ENCODE data around the gene GPRASP2. TPM values are rescaled to one million over a fixed set of nuclear protein-coding genes. Genes with fewer than 3 reads are reported as not detected.

The GPRASP2 gene
- total RNA-seq, 6 experiments from 2014 or later: 3.4 to 8.3 (median 5.8) TPM

DNA sequence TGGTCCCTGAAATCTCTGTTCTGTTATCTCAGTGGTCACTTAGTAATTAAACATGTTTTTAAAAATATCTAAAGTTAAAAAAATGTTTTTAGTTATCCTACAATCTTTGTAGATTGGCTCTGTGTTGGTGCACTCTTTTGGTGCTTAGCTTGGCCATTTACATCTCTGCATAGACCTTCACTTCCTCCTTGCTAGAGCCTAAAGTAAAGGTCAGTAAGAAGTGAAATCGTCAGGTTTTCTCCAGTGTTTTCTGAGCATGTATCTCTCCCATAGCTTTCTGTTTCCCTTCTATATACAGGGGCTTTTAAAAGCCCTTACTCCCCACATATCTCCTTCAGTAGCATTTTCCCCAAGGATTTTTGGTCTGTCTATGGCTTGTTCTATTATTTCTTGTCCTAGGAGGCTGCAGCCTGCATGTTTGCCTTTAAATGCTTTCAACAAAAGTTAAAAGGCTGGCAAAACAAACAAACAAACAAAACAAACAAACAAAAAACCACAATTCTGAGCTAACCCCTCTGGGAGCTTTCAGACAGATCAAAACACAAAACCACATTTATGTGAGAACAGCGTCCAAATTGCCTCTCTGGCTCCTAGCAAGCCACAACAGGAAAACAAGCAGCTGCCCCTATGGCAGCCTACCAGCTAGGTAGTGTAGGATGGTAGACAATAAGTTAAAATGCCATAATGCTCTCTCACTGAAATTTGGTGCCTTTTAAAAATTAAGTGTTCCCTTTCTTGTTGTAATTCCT, 27.3 kb upstream of the GPRASP2 start:
- H3K27ac ChIP-seq: no peak overlapping the region
- no peaks in the 10 kb centered on the region for H3K4me1 ChIP-seq
- 41% methylated on average over 2 of the region's 2 CpGs for WGBS (ENCODE audit: insufficient coverage, low coverage, low lambda C conversion rate, missing lambda C conversion rate)
- DNase-seq: no peak
- no peaks in the 10 kb centered on the region for H3K27me3 ChIP-seq
- no peak for ATAC-seq
- no peaks in the 10 kb centered on the region for H3K9me3 ChIP-seq
- no peaks in the 10 kb centered on the region for H3K36me3 ChIP-seq
- intact Hi-C loops (cut with DNase I): no loop called here
- TF ChIP-seq POLR2A (IDR thresholded peaks at IDR 0.05): no peak
- TF ChIP-seq, protein P1, sequence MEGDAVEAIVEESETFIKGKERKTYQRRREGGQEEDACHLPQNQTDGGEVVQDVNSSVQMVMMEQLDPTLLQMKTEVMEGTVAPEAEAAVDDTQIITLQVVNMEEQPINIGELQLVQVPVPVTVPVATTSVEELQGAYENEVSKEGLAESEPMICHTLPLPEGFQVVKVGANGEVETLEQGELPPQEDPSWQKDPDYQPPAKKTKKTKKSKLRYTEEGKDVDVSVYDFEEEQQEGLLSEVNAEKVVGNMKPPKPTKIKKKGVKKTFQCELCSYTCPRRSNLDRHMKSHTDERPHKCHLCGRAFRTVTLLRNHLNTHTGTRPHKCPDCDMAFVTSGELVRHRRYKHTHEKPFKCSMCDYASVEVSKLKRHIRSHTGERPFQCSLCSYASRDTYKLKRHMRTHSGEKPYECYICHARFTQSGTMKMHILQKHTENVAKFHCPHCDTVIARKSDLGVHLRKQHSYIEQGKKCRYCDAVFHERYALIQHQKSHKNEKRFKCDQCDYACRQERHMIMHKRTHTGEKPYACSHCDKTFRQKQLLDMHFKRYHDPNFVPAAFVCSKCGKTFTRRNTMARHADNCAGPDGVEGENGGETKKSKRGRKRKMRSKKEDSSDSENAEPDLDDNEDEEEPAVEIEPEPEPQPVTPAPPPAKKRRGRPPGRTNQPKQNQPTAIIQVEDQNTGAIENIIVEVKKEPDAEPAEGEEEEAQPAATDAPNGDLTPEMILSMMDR (IDR thresholded peaks at IDR 0.05): no peak
- no peak overlapping the region for H3K4me3 ChIP-seq

DNA sequence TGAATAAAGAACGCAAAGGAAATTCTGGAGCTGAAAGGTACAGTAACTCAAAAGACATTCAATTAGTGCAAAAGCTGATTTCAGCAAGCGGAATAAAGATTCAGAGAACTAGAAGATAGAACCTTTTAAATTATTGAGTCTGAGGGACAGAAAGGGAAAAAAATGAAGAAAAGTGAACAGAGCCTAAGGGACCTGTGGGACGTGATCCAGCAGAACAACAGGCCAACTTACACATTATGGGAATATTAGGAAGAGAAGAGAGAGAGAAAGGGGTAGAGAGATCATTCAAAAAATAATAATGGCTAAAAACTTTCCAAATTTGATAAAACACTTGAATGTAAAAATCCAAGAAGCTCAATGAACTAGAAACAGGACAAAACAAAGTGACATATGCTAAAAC, 17.5 kb upstream of the GPRASP2 start:
- no peak for DNase-seq
- TF ChIP-seq, protein P1 (IDR thresholded peaks at IDR 0.05): no peak
- intact Hi-C loops (cut with DNase I): no loop called here
- Histone ChIP-seq H3K9me3 (no peaks in the 10 kb centered on the region), H3K27ac (no peak overlapping the region), H3K36me3 (no peaks in the 10 kb centered on the region), H3K27me3 (no peaks in the 10 kb centered on the region), H3K4me3 (no peak overlapping the region), H3K4me1 (no peaks in the 10 kb centered on the region)
- no peak for ATAC-seq
- WGBS (ENCODE audit: insufficient coverage, low coverage, low lambda C conversion rate, missing lambda C conversion rate): 65% methylated on average over 3 of the region's 3 CpGs

DNA sequence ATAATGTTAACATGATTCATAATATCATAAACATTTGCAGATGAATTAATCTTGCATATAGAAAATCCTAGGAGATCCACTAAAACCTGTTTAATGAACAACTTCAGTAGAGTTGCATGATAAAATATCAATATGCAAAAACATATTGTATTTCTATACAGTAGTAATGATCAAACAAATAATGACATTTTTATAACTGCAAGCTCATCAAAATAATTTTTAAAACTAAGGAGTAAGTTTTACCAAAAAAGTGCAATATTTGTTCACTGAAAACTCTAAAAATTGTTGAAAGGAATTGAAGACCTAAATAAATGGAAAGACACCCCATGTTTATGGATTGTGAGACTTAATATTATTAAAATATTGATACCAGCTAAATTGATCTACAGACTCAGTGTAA, 15.9 kb upstream of the GPRASP2 start:
- no peaks in the 10 kb centered on the region for H3K9me3 ChIP-seq
- H3K27me3 ChIP-seq: no peaks in the 10 kb centered on the region
- ATAC-seq (no peak), DNase-seq (no peak)
- no peaks in the 10 kb centered on the region for H3K36me3 ChIP-seq
- intact Hi-C loops (cut with DNase I): no loop called here
- no peak overlapping the region for H3K4me3 ChIP-seq
- no peaks in the 10 kb centered on the region for H3K4me1 ChIP-seq
- TF ChIP-seq, protein P1 (IDR thresholded peaks at IDR 0.05): no peak
- no peak for TF ChIP-seq POLR2A (IDR thresholded peaks at IDR 0.05)
- no peak overlapping the region for H3K27ac ChIP-seq

DNA sequence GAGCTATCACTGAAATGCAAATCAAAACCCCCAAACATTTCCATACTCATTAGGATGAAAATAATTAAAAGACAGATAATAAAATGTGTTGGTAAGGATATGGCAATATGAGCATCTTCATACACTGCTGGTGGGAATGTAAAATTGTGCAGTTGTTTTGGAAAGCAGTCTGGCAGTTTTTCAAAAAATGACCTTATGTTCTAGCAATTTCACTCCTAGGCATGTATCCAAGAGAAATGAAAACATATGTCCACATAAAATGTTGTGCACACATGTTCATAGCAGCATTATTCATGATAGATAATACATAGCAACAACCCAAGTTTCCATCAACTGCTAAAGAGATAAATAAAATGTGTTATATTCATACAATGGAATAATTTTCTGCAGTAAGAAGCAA, 14.8 kb upstream of the GPRASP2 start:
- ATAC-seq (no peak), DNase-seq (no peak)
- intact Hi-C loops (cut with DNase I): no loop called here
- TF ChIP-seq, protein P1 (IDR thresholded peaks at IDR 0.05): no peak
- TF ChIP-seq POLR2A (IDR thresholded peaks at IDR 0.05): no peak
- no peaks in the 10 kb centered on the region for H3K27me3 ChIP-seq
- H3K9me3 ChIP-seq: no peaks in the 10 kb centered on the region
- H3K36me3 ChIP-seq: no peaks in the 10 kb centered on the region
- no peak overlapping the region for H3K27ac ChIP-seq
- no peak overlapping the region for H3K4me3 ChIP-seq
- no peaks in the 10 kb centered on the region for H3K4me1 ChIP-seq

DNA sequence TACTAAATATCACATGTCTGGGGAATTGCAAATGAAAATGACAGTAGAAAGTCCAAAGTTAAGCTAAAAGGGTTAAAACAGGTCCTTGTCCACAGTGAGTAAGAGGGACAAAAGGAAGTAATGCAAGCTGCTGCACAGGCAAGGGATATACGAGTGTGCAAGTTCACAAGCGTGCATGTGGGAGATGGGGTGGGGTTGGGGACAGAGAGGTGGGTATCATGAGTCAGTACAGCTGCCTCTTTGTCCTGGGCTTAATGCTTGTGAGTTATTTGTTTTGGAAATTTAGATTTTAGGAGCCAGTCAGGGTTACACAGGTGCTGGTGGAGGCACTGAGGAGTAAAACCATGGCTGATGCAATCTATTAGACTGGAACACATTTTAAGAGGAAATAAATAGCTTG, 3.3 kb upstream of the GPRASP2 start:
- no peaks in the 10 kb centered on the region for H3K27me3 ChIP-seq
- no peaks in the 10 kb centered on the region for H3K4me1 ChIP-seq
- ATAC-seq: no peak
- WGBS (ENCODE audit: insufficient coverage, low coverage, low lambda C conversion rate, missing lambda C conversion rate): 24% methylated on average over 2 of the region's 2 CpGs
- H3K4me3 ChIP-seq: no peak overlapping the region
- TF ChIP-seq, protein P1 (IDR thresholded peaks at IDR 0.05): no peak
- no peak for TF ChIP-seq POLR2A (IDR thresholded peaks at IDR 0.05)
- intact Hi-C loops (cut with DNase I): no loop called here
- no peaks in the 10 kb centered on the region for H3K36me3 ChIP-seq
- no peak for DNase-seq
- no peak overlapping the region for H3K27ac ChIP-seq
- no peaks in the 10 kb centered on the region for H3K9me3 ChIP-seq

Data from right lobe of liver (tissue), 6 donors.